Measurements from ENCODE around the gene XK.

The XK gene

GRCh38 chrX:37701588-37701987 is 16.0 kb downstream of the XK start:
- no peaks in the 10 kb centered on the region for H3K4me1 Mint-ChIP-seq
- no peak for DNase-seq
- H3K4me3 Mint-ChIP-seq, result no peak overlapping the region
- no peaks in the 10 kb centered on the region for H3K27me3 Mint-ChIP-seq
- H3K36me3 Mint-ChIP-seq, result no peaks in the 10 kb centered on the region
- CTCF ChIA-PET, result no interaction called here
- no peak overlapping the region for H3K27ac Mint-ChIP-seq
- no peaks in the 10 kb centered on the region for H3K9me3 Mint-ChIP-seq

- Mint-ChIP-seq H3K27ac (no peak overlapping the region), H3K4me3 (no peak overlapping the region), H3K27me3 (peaks cover 4% of the 10 kb centered on the region), H3K36me3 (no peaks in the 10 kb centered on the region), H3K9me3 (no peaks in the 10 kb centered on the region), H3K4me1 (no peaks in the 10 kb centered on the region)
- CTCF ChIA-PET, result no interaction called here
- DNase-seq, result no peak
These were observed 26.4 kb downstream of the XK start for GRCh38 chrX:37711991-37712390.

- no peak for DNase-seq
- CTCF ChIA-PET, result no interaction called here
- Mint-ChIP-seq H3K4me1 (no peaks in the 10 kb centered on the region), H3K36me3 (no peaks in the 10 kb centered on the region), H3K9me3 (no peaks in the 10 kb centered on the region), H3K27ac (no peak overlapping the region), H3K27me3 (peaks cover 4% of the 10 kb centered on the region), H3K4me3 (no peak overlapping the region)
These were observed 26.9 kb downstream of the XK start for GRCh38 chrX:37712458-37712857.

GRCh38 chrX:37714479-37714878 is 28.9 kb downstream of the XK start:
- CTCF ChIA-PET, result no interaction called here
- DNase-seq, result no peak
- Mint-ChIP-seq H3K27me3 (peaks cover 4% of the 10 kb centered on the region), H3K36me3 (no peaks in the 10 kb centered on the region), H3K27ac (no peak overlapping the region), H3K9me3 (no peaks in the 10 kb centered on the region), H3K4me3 (no peak overlapping the region), H3K4me1 (no peaks in the 10 kb centered on the region)

GRCh38 chrX:37716602-37717001 is 31.0 kb downstream of the XK start:
- H3K27me3 Mint-ChIP-seq, result peaks cover 4% of the 10 kb centered on the region
- no peak overlapping the region for H3K4me3 Mint-ChIP-seq
- CTCF ChIA-PET, result no interaction called here
- no peak for DNase-seq
- no peak overlapping the region for H3K27ac Mint-ChIP-seq
- no peaks in the 10 kb centered on the region for H3K36me3 Mint-ChIP-seq
- H3K9me3 Mint-ChIP-seq, result no peaks in the 10 kb centered on the region
- no peaks in the 10 kb centered on the region for H3K4me1 Mint-ChIP-seq

GRCh38 chrX:37717708-37718107 is 32.1 kb downstream of the XK start:
- DNase-seq, result no peak
- Mint-ChIP-seq H3K27me3 (peaks cover 7% of the 10 kb centered on the region), H3K4me1 (no peaks in the 10 kb centered on the region), H3K27ac (no peak overlapping the region), H3K36me3 (no peaks in the 10 kb centered on the region), H3K4me3 (no peak overlapping the region), H3K9me3 (no peaks in the 10 kb centered on the region)
- CTCF ChIA-PET, result no interaction called here

GRCh38 chrX:37722595-37722994 is 37.0 kb downstream of the XK start:
- no peaks in the 10 kb centered on the region for H3K9me3 Mint-ChIP-seq
- H3K27ac Mint-ChIP-seq, result no peak overlapping the region
- no peaks in the 10 kb centered on the region for H3K36me3 Mint-ChIP-seq
- H3K27me3 Mint-ChIP-seq, result peaks cover 3% of the 10 kb centered on the region
- H3K4me1 Mint-ChIP-seq, result no peaks in the 10 kb centered on the region
- CTCF ChIA-PET, result no interaction called here
- H3K4me3 Mint-ChIP-seq, result no peak overlapping the region
- no peak for DNase-seq

GRCh38 chrX:37726346-37726745 is 40.8 kb downstream of the XK start:
- Mint-ChIP-seq H3K27me3 (peaks cover 3% of the 10 kb centered on the region), H3K36me3 (no peaks in the 10 kb centered on the region), H3K27ac (no peak overlapping the region), H3K4me3 (no peak overlapping the region), H3K4me1 (no peaks in the 10 kb centered on the region), H3K9me3 (no peaks in the 10 kb centered on the region)
- DNase-seq, result no peak
- CTCF ChIA-PET, result no interaction called here

- no peaks in the 10 kb centered on the region for H3K36me3 Mint-ChIP-seq
- H3K27ac Mint-ChIP-seq, result peak overlapping the region; percentile 45
- H3K9me3 Mint-ChIP-seq, result no peaks in the 10 kb centered on the region
- DNase-seq, result peak; percentile 86
- peaks cover 13% of the 10 kb centered on the region for H3K4me1 Mint-ChIP-seq
- no peaks in the 10 kb centered on the region for H3K27me3 Mint-ChIP-seq
- no peak overlapping the region for H3K4me3 Mint-ChIP-seq
- CTCF ChIA-PET, result interaction anchor here (0.6 to 6.0 kb wide), 11 partner anchors 9 to 431 kb away, joined by 3 to 172 read pairs (median 3); no protein-coding TSS in a partner anchor
These were observed 59.8 kb downstream of the XK start for GRCh38 chrX:37745354-37745753.

- H3K4me1 Mint-ChIP-seq, result peaks cover 13% of the 10 kb centered on the region
- no peak for DNase-seq
- no peaks in the 10 kb centered on the region for H3K27me3 Mint-ChIP-seq
- no peak overlapping the region for H3K4me3 Mint-ChIP-seq
- no peaks in the 10 kb centered on the region for H3K36me3 Mint-ChIP-seq
- CTCF ChIA-PET, result interaction anchor here (0.6 to 6.0 kb wide), 10 partner anchors 8 to 431 kb away, joined by 3 to 172 read pairs (median 3); no protein-coding TSS in a partner anchor
- no peak overlapping the region for H3K27ac Mint-ChIP-seq
- H3K9me3 Mint-ChIP-seq, result no peaks in the 10 kb centered on the region
These were observed 60.2 kb downstream of the XK start for GRCh38 chrX:37745835-37746217.

- Mint-ChIP-seq H3K27me3 (no peaks in the 10 kb centered on the region), H3K9me3 (peaks cover 3% of the 10 kb centered on the region), H3K27ac (no peak overlapping the region), H3K36me3 (peaks cover 2% of the 10 kb centered on the region), H3K4me1 (peaks cover 15% of the 10 kb centered on the region), H3K4me3 (no peak overlapping the region)
- DNase-seq, result no peak
- CTCF ChIA-PET, result interaction anchor here (0.7 to 6.0 kb wide), 9 partner anchors 8 to 251 kb away, joined by 3 to 172 read pairs (median 3); no protein-coding TSS in a partner anchor
These were observed 60.8 kb downstream of the XK start for GRCh38 chrX:37746218-37746941.

GRCh38 chrX:37746951-37747350 is 61.4 kb downstream of the XK start:
- H3K27ac Mint-ChIP-seq, result no peak overlapping the region
- no peak for DNase-seq
- peaks cover 2% of the 10 kb centered on the region for H3K36me3 Mint-ChIP-seq
- no peak overlapping the region for H3K4me3 Mint-ChIP-seq
- peaks cover 20% of the 10 kb centered on the region for H3K4me1 Mint-ChIP-seq
- H3K27me3 Mint-ChIP-seq, result no peaks in the 10 kb centered on the region
- peaks cover 8% of the 10 kb centered on the region for H3K9me3 Mint-ChIP-seq
- CTCF ChIA-PET, result interaction anchor here (0.7 to 6.0 kb wide), 4 partner anchors 73 to 99 kb away, joined by 3 to 172 read pairs (median 4); no protein-coding TSS in a partner anchor

GRCh38 chrX:37752281-37752680 is 66.7 kb downstream of the XK start:
- Mint-ChIP-seq H3K9me3 (peaks cover 13% of the 10 kb centered on the region), H3K27ac (no peak overlapping the region), H3K27me3 (no peaks in the 10 kb centered on the region), H3K36me3 (peaks cover 5% of the 10 kb centered on the region), H3K4me3 (no peak overlapping the region), H3K4me1 (peaks cover 12% of the 10 kb centered on the region)
- no peak for DNase-seq
- CTCF ChIA-PET, result no interaction called here

GRCh38 chrX:37752936-37753335 is 67.3 kb downstream of the XK start:
- Mint-ChIP-seq H3K27ac (no peak overlapping the region), H3K4me3 (no peak overlapping the region), H3K9me3 (peaks cover 16% of the 10 kb centered on the region), H3K36me3 (peaks cover 5% of the 10 kb centered on the region), H3K4me1 (peaks cover 19% of the 10 kb centered on the region), H3K27me3 (no peaks in the 10 kb centered on the region)
- CTCF ChIA-PET, result interaction anchor here (0.8 kb wide), 1 partner anchor 72 kb away, joined by 3 read pairs; no protein-coding TSS in a partner anchor
- no peak for DNase-seq

- CTCF ChIA-PET, result interaction anchor here (0.7 to 2.0 kb wide), 3 partner anchors 8 to 71 kb away, joined by 3 to 5 read pairs (median 3); no protein-coding TSS in a partner anchor
- Mint-ChIP-seq H3K4me3 (no peak overlapping the region), H3K4me1 (peaks cover 21% of the 10 kb centered on the region), H3K27ac (no peak overlapping the region), H3K9me3 (peaks cover 18% of the 10 kb centered on the region), H3K27me3 (no peaks in the 10 kb centered on the region), H3K36me3 (peaks cover 5% of the 10 kb centered on the region)
- no peak for DNase-seq
These were observed 67.8 kb downstream of the XK start for GRCh38 chrX:37753384-37753783.
